GM18907 (cell line): ENCODE data around the gene MPRIP.

Source experiments
- ATAC-seq: cut with Tn5 transposase; IDR thresholded peaks from one replicate; pipeline ENCODE4 v1.9.1; 2021; ENCODE audit warnings: mild to moderate bottlenecking, moderate library complexity; ENCODE audit not compliant: unreplicated experiment

MPRIP gene

GRCh38 chr17:17028878-17029535 lies 13.2 kb upstream of the MPRIP start:
- ATAC-seq: no peak

- ATAC-seq: no peak
These were observed 12.3 kb upstream of the MPRIP start for GRCh38 chr17:17029938-17030337.

GRCh38 chr17:17030515-17031211 lies 11.6 kb upstream of the MPRIP start:
- no peak for ATAC-seq

GRCh38 chr17:17032131-17032692 lies 10.0 kb upstream of the MPRIP start:
- no peak for ATAC-seq

- no peak for ATAC-seq
These were observed 8.8 kb upstream of the MPRIP start for GRCh38 chr17:17033466-17033865.

GRCh38 chr17:17034026-17034425 lies 8.2 kb upstream of the MPRIP start:
- ATAC-seq: no peak

GRCh38 chr17:17034496-17035075 lies 7.7 kb upstream of the MPRIP start:
- no peak for ATAC-seq

- ATAC-seq: no peak
These were observed 6.8 kb upstream of the MPRIP start for GRCh38 chr17:17035490-17035889.

GRCh38 chr17:17035920-17036523 lies 6.2 kb upstream of the MPRIP start:
- ATAC-seq: no peak

GRCh38 chr17:17036524-17036998 lies 5.7 kb upstream of the MPRIP start:
- ATAC-seq: no peak

- no peak for ATAC-seq
These were observed 2.3 kb upstream of the MPRIP start for GRCh38 chr17:17039911-17040310.

- no peak for ATAC-seq
These were observed 1.2 kb upstream of the MPRIP start for GRCh38 chr17:17041018-17041521.

- ATAC-seq: peak; percentile 93
These were observed 480 bp upstream of the MPRIP start for GRCh38 chr17:17041571-17042383.

- peak; percentile 4 for ATAC-seq
These were observed 699 bp downstream of the MPRIP start for GRCh38 chr17:17042851-17043460.

- no peak for ATAC-seq
These were observed 1.4 kb downstream of the MPRIP start for GRCh38 chr17:17043461-17044271.

GRCh38 chr17:17044846-17045561 lies 2.7 kb downstream of the MPRIP start:
- no peak for ATAC-seq

GRCh38 chr17:17048106-17048505 lies 5.8 kb downstream of the MPRIP start:
- ATAC-seq: no peak
